ENCODE measurements around the gene MT1E. TPM values are rescaled to one million over a fixed set of nuclear protein-coding genes. Genes with fewer than 3 reads are reported as not detected.

The MT1E gene
- total and polyA plus RNA-seq, 2 of the 8 experiments (the other 6 are each of a cell fraction or from before 2014, with no cell fraction given), result 7.9 to 117 TPM

- TF ChIP-seq E2F6 (IDR thresholded peaks at IDR 0.05) (peak; percentile 55), CHD7 (IDR thresholded peaks at IDR 0.05; ENCODE audit: insufficient replicate concordance, low read length) (no peak), HDAC2 (IDR thresholded peaks at IDR 0.05; ENCODE audit: borderline replicate concordance in 1 of 2, low read depth in 2 of 2, low read length in 2 of 2) (no peak)
These were observed 12.5 kb downstream of the MT1E start, which contains the start of gene MT1A (continued) for GRCh38 chr16:56637814-56638750.
